HepG2 (cell line): ENCODE results near the gene ARHGAP22. TPM values are rescaled to one million over a fixed set of nuclear protein-coding genes. Genes with fewer than 3 reads are reported as not detected.

ENCODE experiments used
- ATAC-seq: fragments of 200-7000 bp; cut with Tn5 transposase; 3 replicates; pipeline ENCODE4 v1.9.1; 2020; ENCODE audit warnings: mild to moderate bottlenecking, moderate library complexity
- BruUV-seq: library from RNA; stranded (reverse); fragments of 400-500 nt; replicated peaks from 2 replicates; lab custom pipeline; 2021; lab: Mats Ljungman, UMichigan
- CTCF ChIA-PET: fragments of 300-600 bp; formaldehyde crosslinking; extraction: SDS; loops from one replicate; lab custom pipeline; 2021; ENCODE audit warnings: low total read pairs, inconsistent platforms, low intra/inter-chr PET ratio; lab: Yijun Ruan, JAX
- POLR2A ChIA-PET: fragments of 350-600 bp; sonication (Branson Sonifier 250); formaldehyde crosslinking; loops from one replicate; lab custom pipeline; 2020; ENCODE audit warnings: antibody characterized with exemption, inconsistent platforms; lab: Yijun Ruan, JAX
- DNase-seq: peaks from one replicate; pipeline ENCODE4 v3.0.0-alpha.2; 2015; ENCODE audit warnings: low spot score
- FAIRE-seq: peaks from 3 replicates; lab custom pipeline; 2011; peaks lifted over from hg19 to GRCh38; lab: Jason Lieb, UNC
- H2AFZ ChIP-seq: one replicate; pipeline ENCODE4 v1.6.1; 2011; ENCODE audit warnings: low read length, inconsistent platforms
- H3K27ac ChIP-seq: fragments of 300-600 bp; 3 replicates; pipeline ENCODE4 v1.8.0; 2011; ENCODE audit warnings: mixed run types, mild to moderate bottlenecking, mixed read lengths, low read length, inconsistent platforms; ENCODE audit not compliant: insufficient read depth; ENCODE audit errors: extremely low read length
- H3K27me3 ChIP-seq, 2 experiments: fragments of 200-600 bp in 1 of 2; 2 replicates in 1 of 2; 3 replicates in 1 of 2; pipeline versions ENCODE4 v1.6.0 to v1.8.0; 2011; ENCODE audit warnings: low read length in 2 of 2, mild to moderate bottlenecking in 2 of 2, moderate library complexity in 2 of 2, inconsistent platforms in 1 of 2; ENCODE audit not compliant: insufficient read depth in 2 of 2, control insufficient read depth in 1 of 2
- H3K36me3 ChIP-seq, 2 experiments: fragments of 200-600 bp in 1 of 2; replicated peaks in 1 of 2; 2 replicates in 1 of 2; 3 replicates in 1 of 2; pipeline versions ENCODE4 v1.5.1 to v1.8.0; 2011; ENCODE audit warnings: low read length in 2 of 2, inconsistent platforms in 1 of 2; ENCODE audit not compliant: insufficient read depth in 2 of 2, control insufficient read depth in 1 of 2
- H3K4me1 ChIP-seq: 2 replicates; pipeline ENCODE4 v1.5.1; 2012; ENCODE audit warnings: low read length, inconsistent platforms; ENCODE audit not compliant: insufficient read depth
- H3K4me2 ChIP-seq: 2 replicates; pipeline ENCODE4 v1.6.0; 2011; ENCODE audit warnings: low read depth, low read length, inconsistent platforms
- H3K4me3 ChIP-seq, 3 experiments: fragments of 200-600 bp in 1 of 3; sonication (generic), shearing (Covaris generic) in 1 of 3; replicated peaks in 1 of 3; 2 replicates each; pipeline ENCODE4 v1.5.1; 2011 to 2016; ENCODE audit warnings: low read length in 3 of 3, inconsistent platforms in 2 of 3, low read depth in 2 of 3, mild to moderate bottlenecking in 2 of 3, control low read depth in 1 of 3, mixed read lengths in 1 of 3; ENCODE audit not compliant: insufficient read depth in 1 of 3
- H3K79me2 ChIP-seq: one replicate; pipeline ENCODE4 v1.6.1; 2011; ENCODE audit warnings: low read length, inconsistent platforms; ENCODE audit not compliant: insufficient read depth
- H3K9ac ChIP-seq: 2 replicates; pipeline ENCODE4 v1.6.0; 2011; ENCODE audit warnings: mild to moderate bottlenecking, low read depth, low read length, inconsistent platforms; ENCODE audit not compliant: insufficient read depth
- H3K9me3 ChIP-seq: 2 replicates; pipeline ENCODE4 v1.5.1; 2012; ENCODE audit warnings: mild to moderate bottlenecking, low read length
- H4K20me1 ChIP-seq: 2 replicates; pipeline ENCODE4 v1.6.0; 2011; ENCODE audit warnings: inconsistent platforms, mild to moderate bottlenecking, low read length, moderate library complexity; ENCODE audit not compliant: insufficient read depth
- CENPX ChIP-seq: sonication (generic); formaldehyde crosslinking; IDR thresholded peaks from 2 replicates; pipeline ENCODE4 v1.9.0; 2021; ENCODE audit warnings: mild to moderate bottlenecking, missing genetic modification reagents, moderate library complexity
- CTCF ChIP-seq: sonication (generic); formaldehyde crosslinking; IDR thresholded peaks from 2 replicates; pipeline ENCODE4 v1.5.0; 2020; ENCODE audit warnings: mild to moderate bottlenecking, missing genetic modification reagents, moderate library complexity
- HIC2 ChIP-seq: sonication (generic); formaldehyde crosslinking; IDR thresholded peaks from 2 replicates; pipeline ENCODE4 v1.9.0; 2022; ENCODE audit warnings: low read depth, missing genetic modification reagents
- MEF2D ChIP-seq: sonication (generic); formaldehyde crosslinking; IDR thresholded peaks from 2 replicates; pipeline ENCODE4 v1.5.1; 2020; ENCODE audit warnings: mild to moderate bottlenecking, missing genetic modification reagents
- STAG1 ChIP-seq: sonication (generic); formaldehyde crosslinking; IDR thresholded peaks from 2 replicates; pipeline ENCODE4 v1.4.0; 2020; ENCODE audit warnings: missing genetic modification reagents
- ZNF510 ChIP-seq: sonication (generic); formaldehyde crosslinking; IDR thresholded peaks from 2 replicates; pipeline ENCODE4 v1.4.0; 2020; ENCODE audit warnings: low read depth, mild to moderate bottlenecking, missing genetic modification reagents
- ZNF709 ChIP-seq: sonication (generic); formaldehyde crosslinking; IDR thresholded peaks from 2 replicates; pipeline ENCODE4 v1.5.0; 2020; ENCODE audit warnings: mild to moderate bottlenecking, missing genetic modification reagents
- WGBS: methylation state at CpG from one replicate; pipeline ENCODE4 v1.1.6; 2017; ENCODE audit warnings: low lambda C conversion rate; 5-methylcytosine and 5-hydroxymethylcytosine counted together
- in situ Hi-C: cut with HindIII; loops from 2 replicates; pipeline ENCODE4 v1.10.0; 2017; ENCODE audit warnings: low pct_unique_long_range_greater_than_20kb; ENCODE audit not compliant: extremely low pct_ligation_motif_present
- intact Hi-C: fragments of 100-400 bp; cut with micrococcal nuclease; formaldehyde crosslinking; loops from one replicate; pipeline ENCODE4 v1.10.0; 2022; ENCODE audit not compliant: unreplicated experiment
- polyA plus RNA-seq, 8 experiments: library from polyadenylated mRNA; depleted of rRNA in 3 of 8; stranded (reverse) in 7 of 8; unstranded in 1 of 8; fragments of >200 nt; fragmentation: Illumina TruSeq in 4 of 8; extraction: Trizol in 4 of 8; gene quantifications; 2 replicates each; pipeline versions ENCODE4 v1.2.1 to v1.2.3, GENCODE V29; 2011 to 2016; ENCODE audit warnings: low read depth in 4 of 8, missing spikeins in 1 of 8, mixed read lengths in 1 of 8; ENCODE audit not compliant: insufficient read depth in 1 of 8
- total RNA-seq, 5 experiments: library from RNA; depleted of rRNA; stranded (reverse); fragments of >200 nt; fragmentation: Illumina TruSeq; extraction: Trizol; gene quantifications; 2 replicates each; pipeline ENCODE4 v1.2.3, GENCODE V29; 2016; ENCODE audit warnings: low read depth in 1 of 5
- TF ChIP-seq, protein P1 (sequence below): IDR thresholded peaks from 2 replicates; pipeline ENCODE4 v1.6.1; 2016; ENCODE audit warnings: missing compliant biosample characterization, missing genetic modification reagents, borderline replicate concordance

Gene ARHGAP22
- total and polyA plus RNA-seq, 2 of the 13 experiments (the other 11 are each of a cell fraction or from before 2014, with no cell fraction given) = 0.08 to 0.38 TPM

GRCh38 chr10:48505394-48506112 lies 99.3 kb downstream of the ARHGAP22 start:
- H3K27ac ChIP-seq = no peak overlapping the region
- H4K20me1 ChIP-seq = no peaks in the 10 kb centered on the region
- no peaks in the 10 kb centered on the region for H3K36me3 ChIP-seq
- no peak overlapping the region for H3K4me3 ChIP-seq
- FAIRE-seq (no peak), DNase-seq (no peak), ATAC-seq (no peak)
- WGBS = 58% methylated on average over 12 of the region's 15 CpGs
- no peaks in the 10 kb centered on the region; a peak in 2 of 5 replicates for H3K27me3 ChIP-seq
- no peak overlapping the region for H3K4me2 ChIP-seq
- TF ChIP-seq CTCF (CRISPR knock-in tag) (peak; percentile 42; the same call in 1 of the 2 replicates), ZNF510 (CRISPR knock-in tag) (no peak), MEF2D (CRISPR knock-in tag) (no peak), HIC2 (CRISPR knock-in tag) (no peak), ZNF709 (0 out of 2 replicates have a peak, but pooled peaks have one; percentile 5), CENPX (CRISPR knock-in tag) (no peak), STAG1 (CRISPR knock-in tag) (0 out of 2 replicates have a peak, but pooled peaks have one; percentile 15)
- TF ChIP-seq, protein P1, sequence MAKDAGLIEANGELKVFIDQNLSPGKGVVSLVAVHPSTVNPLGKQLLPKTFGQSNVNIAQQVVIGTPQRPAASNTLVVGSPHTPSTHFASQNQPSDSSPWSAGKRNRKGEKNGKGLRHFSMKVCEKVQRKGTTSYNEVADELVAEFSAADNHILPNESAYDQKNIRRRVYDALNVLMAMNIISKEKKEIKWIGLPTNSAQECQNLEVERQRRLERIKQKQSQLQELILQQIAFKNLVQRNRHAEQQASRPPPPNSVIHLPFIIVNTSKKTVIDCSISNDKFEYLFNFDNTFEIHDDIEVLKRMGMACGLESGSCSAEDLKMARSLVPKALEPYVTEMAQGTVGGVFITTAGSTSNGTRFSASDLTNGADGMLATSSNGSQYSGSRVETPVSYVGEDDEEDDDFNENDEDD (CRISPR knock-in tag) = no peak
- no TSS peak for BruUV-seq
- intact Hi-C loops = loop anchor here (1.0 to 2.0 kb wide), 3 partner anchors 61 to 291 kb away; no protein-coding TSS in a partner anchor
- in situ Hi-C loops = loop anchor here (5.0 kb wide), 1 partner anchor 143 kb away; no protein-coding TSS in a partner anchor
- H3K79me2 ChIP-seq = no peaks in the 10 kb centered on the region
- ChIA-PET CTCF (interaction anchor here (1.6 to 3.1 kb wide), 2 partner anchors 142 to 290 kb away, joined by 11 to 46 read pairs; no protein-coding TSS in a partner anchor), POLR2A (no interaction called here)
- no peak overlapping the region for H2AFZ ChIP-seq
- H3K9ac ChIP-seq = no peak overlapping the region
- H3K9me3 ChIP-seq = no peaks in the 10 kb centered on the region
- 0 out of 2 replicates have a peak, but pooled peaks cover 6% of the 10 kb centered on the region for H3K4me1 ChIP-seq
